ENCODE results near the gene DNHD1. TPM values are rescaled to one million over a fixed set of nuclear protein-coding genes. Genes with fewer than 3 reads are reported as not detected.

DNHD1 gene
- total RNA-seq, 4 donors from 2014 or later = 1.3 to 11.8 (median 7.7) TPM

DNA sequence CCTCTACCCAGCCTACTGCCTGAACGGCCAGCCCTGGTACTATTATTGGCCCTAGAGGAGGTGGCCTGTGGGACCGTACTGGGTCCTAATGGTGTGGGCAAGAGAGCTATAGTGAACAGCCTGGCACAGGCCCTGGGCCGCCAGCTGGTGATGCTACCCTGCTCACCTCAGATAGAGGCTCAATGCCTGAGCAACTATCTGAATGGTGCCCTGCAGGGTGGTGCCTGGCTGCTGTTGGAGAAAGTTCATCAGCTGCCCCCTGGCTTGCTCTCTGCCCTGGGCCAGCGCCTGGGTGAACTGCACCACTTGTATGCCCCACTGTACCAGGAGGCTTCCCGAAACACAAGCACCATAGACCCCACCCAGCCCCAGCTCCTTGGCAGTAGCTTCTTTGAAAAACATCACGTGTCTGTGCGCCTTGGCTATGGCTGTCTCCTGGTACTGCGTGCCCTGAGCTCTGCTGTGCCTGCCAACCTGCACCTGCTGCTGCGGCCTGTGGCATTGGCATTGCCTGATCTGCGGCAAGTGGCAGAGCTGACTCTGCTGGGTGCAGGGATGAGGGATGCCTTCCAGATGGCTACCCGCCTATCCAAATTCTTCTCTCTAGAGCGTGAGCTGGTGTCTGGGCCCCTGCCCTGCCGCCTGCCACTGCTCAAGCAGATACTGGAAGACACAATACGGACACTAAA, 49.0 kb downstream of the DNHD1 start:
- H3K4me1 ChIP-seq = no peaks in the 10 kb centered on the region
- DNase-seq = no peak
- no peaks in the 10 kb centered on the region for H3K9me3 ChIP-seq
- WGBS, 2 donors = 96 to 100% methylated on average over 1 to 3 of the region's 14 CpGs
- peaks cover 0 to 41% (median 0%) of the 10 kb centered on the region in 3 donors for H3K36me3 ChIP-seq
- TF ChIP-seq POLR2A (IDR thresholded peaks at IDR 0.05) = no peak
- TF ChIP-seq, protein P1, sequence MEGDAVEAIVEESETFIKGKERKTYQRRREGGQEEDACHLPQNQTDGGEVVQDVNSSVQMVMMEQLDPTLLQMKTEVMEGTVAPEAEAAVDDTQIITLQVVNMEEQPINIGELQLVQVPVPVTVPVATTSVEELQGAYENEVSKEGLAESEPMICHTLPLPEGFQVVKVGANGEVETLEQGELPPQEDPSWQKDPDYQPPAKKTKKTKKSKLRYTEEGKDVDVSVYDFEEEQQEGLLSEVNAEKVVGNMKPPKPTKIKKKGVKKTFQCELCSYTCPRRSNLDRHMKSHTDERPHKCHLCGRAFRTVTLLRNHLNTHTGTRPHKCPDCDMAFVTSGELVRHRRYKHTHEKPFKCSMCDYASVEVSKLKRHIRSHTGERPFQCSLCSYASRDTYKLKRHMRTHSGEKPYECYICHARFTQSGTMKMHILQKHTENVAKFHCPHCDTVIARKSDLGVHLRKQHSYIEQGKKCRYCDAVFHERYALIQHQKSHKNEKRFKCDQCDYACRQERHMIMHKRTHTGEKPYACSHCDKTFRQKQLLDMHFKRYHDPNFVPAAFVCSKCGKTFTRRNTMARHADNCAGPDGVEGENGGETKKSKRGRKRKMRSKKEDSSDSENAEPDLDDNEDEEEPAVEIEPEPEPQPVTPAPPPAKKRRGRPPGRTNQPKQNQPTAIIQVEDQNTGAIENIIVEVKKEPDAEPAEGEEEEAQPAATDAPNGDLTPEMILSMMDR (IDR thresholded peaks at IDR 0.05) = no peak
- H3K27me3 ChIP-seq = no peaks in the 10 kb centered on the region
- intact Hi-C loops (cut with DNase I) = no loop called here
- H3K27ac ChIP-seq = no peak overlapping the region
- H3K4me3 ChIP-seq = no peak overlapping the region

DNA sequence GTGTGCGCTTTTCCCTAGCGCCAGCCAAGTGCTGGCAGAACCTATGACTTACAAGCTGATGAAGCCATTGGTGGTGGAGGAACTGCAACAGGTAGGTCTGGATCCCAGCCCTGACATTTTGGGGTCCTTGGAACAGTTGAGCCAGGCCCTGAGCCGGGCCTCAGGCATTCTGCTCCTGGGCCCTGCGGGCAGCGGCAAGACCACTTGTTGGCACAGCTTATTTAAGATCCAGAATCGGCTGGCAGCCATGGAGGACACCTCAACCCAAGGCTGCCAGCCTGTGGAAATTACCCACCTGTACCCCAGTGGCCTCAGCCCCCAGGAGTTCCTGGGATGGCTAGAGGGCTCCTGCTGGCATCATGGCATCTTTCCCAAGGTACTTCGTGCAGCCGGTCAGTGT, 49.7 kb downstream of the DNHD1 start:
- no peak for DNase-seq
- Histone ChIP-seq H3K27ac (no peak overlapping the region), H3K4me3 (no peak overlapping the region), H3K9me3 (no peaks in the 10 kb centered on the region), H3K36me3 (peaks cover 0 to 41% (median 0%) of the 10 kb centered on the region in 3 donors), H3K4me1 (no peaks in the 10 kb centered on the region), H3K27me3 (no peaks in the 10 kb centered on the region)
- TF ChIP-seq, protein P1 (IDR thresholded peaks at IDR 0.05) = no peak
- TF ChIP-seq POLR2A (IDR thresholded peaks at IDR 0.05) = no peak
- intact Hi-C loops (cut with DNase I) = no loop called here
- 90% methylated on average over 2 to 6 of the region's 8 CpGs for WGBS, 2 donors

DNA sequence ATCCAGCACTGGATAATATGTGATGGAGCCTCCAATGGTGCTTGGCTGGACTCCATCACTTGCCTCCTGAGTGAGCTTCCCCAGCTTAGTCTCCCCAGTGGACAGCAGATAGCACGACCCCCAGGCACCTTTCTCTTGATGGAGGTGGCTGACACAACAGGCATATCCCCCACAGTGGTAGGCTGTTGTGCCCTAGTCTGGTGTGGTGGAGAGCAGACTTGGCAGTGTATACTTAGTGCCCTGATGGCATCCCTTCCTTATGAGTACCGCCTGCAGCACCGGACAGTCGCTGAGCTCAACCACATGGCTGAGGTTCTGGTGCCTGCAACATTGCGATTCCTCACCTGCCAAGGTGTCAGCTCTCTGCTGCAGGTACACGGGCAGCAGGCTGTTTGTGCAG, 50.1 kb downstream of the DNHD1 start:
- no peaks in the 10 kb centered on the region for H3K9me3 ChIP-seq
- peaks cover 0 to 41% (median 0%) of the 10 kb centered on the region in 3 donors for H3K36me3 ChIP-seq
- no peak overlapping the region for H3K4me3 ChIP-seq
- DNase-seq = no peak
- H3K27me3 ChIP-seq = no peaks in the 10 kb centered on the region
- H3K4me1 ChIP-seq = no peaks in the 10 kb centered on the region
- WGBS, 2 donors = 100% methylated on average over 3 of the region's 6 CpGs; no CpG with 5 or more reads in 1 of the 2 donors
- H3K27ac ChIP-seq = no peak overlapping the region
- intact Hi-C loops (cut with DNase I) = no loop called here
- TF ChIP-seq POLR2A (IDR thresholded peaks at IDR 0.05) = no peak
- TF ChIP-seq, protein P1 (IDR thresholded peaks at IDR 0.05) = no peak

DNA sequence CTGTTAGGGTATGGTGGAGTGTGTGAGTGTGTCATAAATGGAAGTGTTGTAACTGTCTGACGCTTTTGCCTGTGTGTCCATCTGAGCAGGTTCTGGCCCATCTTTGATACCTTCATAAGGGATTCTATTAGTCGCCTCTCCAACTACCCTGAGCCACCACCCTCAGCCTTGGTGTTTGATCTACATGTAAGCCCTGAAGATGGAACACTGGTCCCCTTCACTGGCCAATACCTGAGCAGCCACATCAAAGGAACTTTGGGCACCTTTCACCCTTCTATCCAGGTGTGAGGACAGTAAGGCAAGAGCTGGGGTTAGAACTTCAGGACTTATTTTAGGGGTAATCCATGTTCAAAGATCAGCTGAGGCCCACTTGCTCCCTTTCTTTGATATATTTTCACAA, 51.0 kb downstream of the DNHD1 start:
- WGBS, 2 donors = 86 to 88% methylated on average over 1 to 2 of the region's 2 CpGs

DNA sequence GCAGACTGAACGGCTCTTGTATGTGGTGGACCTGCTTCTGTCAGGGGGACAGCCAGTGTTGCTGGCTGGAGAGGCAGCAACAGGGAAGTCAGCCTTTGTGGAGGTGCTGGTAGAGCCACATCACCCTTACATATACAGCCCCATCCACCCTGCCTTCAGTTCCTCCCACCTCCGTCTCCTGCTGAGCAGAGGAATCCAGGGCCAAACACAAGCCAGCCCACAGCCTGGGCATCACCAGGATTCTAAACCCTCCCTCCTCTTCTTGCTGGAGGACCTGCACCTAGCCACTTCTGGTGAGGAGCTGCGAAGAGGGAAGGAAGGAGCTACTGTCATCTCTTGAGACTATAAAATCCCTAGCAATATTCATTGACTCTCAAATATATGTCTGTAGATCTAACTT, 51.6 kb downstream of the DNHD1 start:
- 93 to 95% methylated on average over 2 to 3 of the region's 3 CpGs for WGBS, 2 donors
- H3K9me3 ChIP-seq = no peaks in the 10 kb centered on the region
- no peaks in the 10 kb centered on the region for H3K4me1 ChIP-seq
- no peak overlapping the region for H3K4me3 ChIP-seq
- intact Hi-C loops (cut with DNase I) = no loop called here
- H3K27ac ChIP-seq = no peak overlapping the region
- no peak for TF ChIP-seq POLR2A (IDR thresholded peaks at IDR 0.05)
- TF ChIP-seq, protein P1 (IDR thresholded peaks at IDR 0.05) = no peak
- DNase-seq = no peak
- no peaks in the 10 kb centered on the region for H3K27me3 ChIP-seq
- H3K36me3 ChIP-seq = peaks cover 0 to 41% (median 0%) of the 10 kb centered on the region in 3 donors

More for the DNA sequence above, 51.0 kb downstream of the DNHD1 start:
- peaks cover 0 to 41% (median 0%) of the 10 kb centered on the region in 3 donors for H3K36me3 ChIP-seq
- intact Hi-C loops (cut with DNase I) = no loop called here
- no peaks in the 10 kb centered on the region for H3K9me3 ChIP-seq
- DNase-seq = no peak
- no peak overlapping the region for H3K27ac ChIP-seq
- TF ChIP-seq, protein P1 (IDR thresholded peaks at IDR 0.05) = no peak
- no peak for TF ChIP-seq POLR2A (IDR thresholded peaks at IDR 0.05)
- no peak overlapping the region for H3K4me3 ChIP-seq
- no peaks in the 10 kb centered on the region for H3K4me1 ChIP-seq
- H3K27me3 ChIP-seq = no peaks in the 10 kb centered on the region
